GM12891 (cell line): ENCODE results near the gene S100A6.

Experiments
- PAX5 ChIP-seq: IDR thresholded peaks from 2 replicates; pipeline ENCODE4 v1.6.1; 2011; ENCODE audit warnings: low read length, moderate library complexity, mild to moderate bottlenecking; ENCODE audit not compliant: insufficient read depth, severe bottlenecking
- POLR2A ChIP-seq: IDR thresholded peaks from 2 replicates; pipeline ENCODE4 v1.6.1; 2011; ENCODE audit warnings: low read depth, low read length, control low read depth
- POLR2AphosphoS5 ChIP-seq: IDR thresholded peaks from 2 replicates; pipeline ENCODE4 v1.6.1; 2011; ENCODE audit warnings: low read depth, low read length, control low read depth
- POU2F2 ChIP-seq: IDR thresholded peaks from 2 replicates; pipeline ENCODE4 v1.6.1; 2011; ENCODE audit warnings: low read depth, mild to moderate bottlenecking, control low read depth, low read length, moderate library complexity
- SPI1 ChIP-seq: IDR thresholded peaks from 2 replicates; pipeline ENCODE4 v1.6.1; 2011; ENCODE audit warnings: low read depth, low read length, control low read depth
- TAF1 ChIP-seq: IDR thresholded peaks from 2 replicates; pipeline ENCODE4 v1.6.1; 2011; ENCODE audit warnings: low read depth, low read length, control low read depth

DNA sequence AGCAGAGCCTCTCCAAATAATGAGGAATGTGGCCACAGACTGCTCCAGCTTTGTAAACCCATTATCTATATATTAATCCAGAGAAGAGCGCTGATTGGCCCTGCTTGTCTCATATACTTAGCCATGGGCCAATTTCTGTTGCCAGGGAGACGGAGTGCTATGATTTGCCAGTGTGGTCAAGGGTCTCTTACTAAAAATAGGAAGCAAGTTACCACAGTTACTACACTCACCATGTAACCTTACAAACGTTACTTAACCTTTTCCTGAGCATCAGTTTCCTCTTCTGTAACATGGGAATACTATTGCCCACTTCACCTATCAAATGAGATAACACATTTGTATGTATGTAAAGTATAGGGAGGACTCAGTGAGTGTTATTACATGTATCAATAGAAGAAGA lies 37.6 kb upstream of the S100A6 start:
- TF ChIP-seq TAF1 (no peak), POLR2AphosphoS5 (no peak), POLR2A (no peak), SPI1 (no peak), PAX5 (no peak), POU2F2 (no peak)
